ENCODE results near the gene TAL2.

The TAL2 gene

GRCh38 chr9:105662184-105663104, at the start of gene TAL2:
TSS of gene TAL2 (plus strand) at chr9:105662457. CDS start at chr9:105662497, 40 bp downstream.
- Histone ChIP-seq H3K9ac (ENCODE audit: low read length) (no peak within 1 kb of the TSS), H3K36me3 (ENCODE audit: control insufficient read depth, insufficient read depth, low read length) (no peaks in the 10 kb centered on the region), H3K9me3 (ENCODE audit: control insufficient read depth, insufficient read depth, low read depth, low read length) (no peaks in the 10 kb centered on the region), H3K4me1 (ENCODE audit: control insufficient read depth, insufficient read depth, low read length) (peaks cover 10% of the 10 kb centered on the region; the same call in 1 of the 2 replicates), H3K27ac (ENCODE audit: low read depth, low read length) (no peak within 1 kb of the TSS), H3K27me3 (ENCODE audit: control insufficient read depth, insufficient read depth, low read length) (peaks cover 18% of the 10 kb centered on the region), H3K4me3 (ENCODE audit: low read depth, low read length) (no peak within 1 kb of the TSS)

- Histone ChIP-seq H3K9me3 (ENCODE audit: control insufficient read depth, insufficient read depth, low read depth, low read length) (no peaks in the 10 kb centered on the region), H3K27ac (ENCODE audit: low read depth, low read length) (no peak overlapping the region), H3K27me3 (ENCODE audit: control insufficient read depth, insufficient read depth, low read length) (no peaks in the 10 kb centered on the region), H3K4me1 (ENCODE audit: control insufficient read depth, insufficient read depth, low read length) (no peaks in the 10 kb centered on the region), H3K4me3 (ENCODE audit: low read depth, low read length) (no peak overlapping the region), H3K9ac (ENCODE audit: low read length) (no peak overlapping the region), H3K36me3 (ENCODE audit: control insufficient read depth, insufficient read depth, low read length) (no peaks in the 10 kb centered on the region)
Measured at GRCh38 chr9:105621001-105621400, 41.3 kb upstream of the TAL2 start.

- no peak overlapping the region for H3K9ac ChIP-seq (ENCODE audit: low read length)
Measured at GRCh38 chr9:105625088-105625487, 37.2 kb upstream of the TAL2 start.

GRCh38 chr9:105632807-105633206, 29.4 kb upstream of the TAL2 start:
- Histone ChIP-seq H3K27me3 (ENCODE audit: control insufficient read depth, insufficient read depth, low read length) (no peaks in the 10 kb centered on the region), H3K9me3 (ENCODE audit: control insufficient read depth, insufficient read depth, low read depth, low read length) (no peaks in the 10 kb centered on the region), H3K4me1 (ENCODE audit: control insufficient read depth, insufficient read depth, low read length) (no peaks in the 10 kb centered on the region), H3K4me3 (ENCODE audit: low read depth, low read length) (no peak overlapping the region), H3K36me3 (ENCODE audit: control insufficient read depth, insufficient read depth, low read length) (no peaks in the 10 kb centered on the region), H3K9ac (ENCODE audit: low read length) (no peak overlapping the region), H3K27ac (ENCODE audit: low read depth, low read length) (no peak overlapping the region)

More at GRCh38 chr9:105625088-105625487, 37.2 kb upstream of the TAL2 start:
- no peaks in the 10 kb centered on the region for H3K9me3 ChIP-seq (ENCODE audit: control insufficient read depth, insufficient read depth, low read depth, low read length)
- no peaks in the 10 kb centered on the region for H3K27me3 ChIP-seq (ENCODE audit: control insufficient read depth, insufficient read depth, low read length)
- H3K4me1 ChIP-seq (ENCODE audit: control insufficient read depth, insufficient read depth, low read length) = no peaks in the 10 kb centered on the region
- H3K36me3 ChIP-seq (ENCODE audit: control insufficient read depth, insufficient read depth, low read length) = no peaks in the 10 kb centered on the region
- H3K4me3 ChIP-seq (ENCODE audit: low read depth, low read length) = no peak overlapping the region
- H3K27ac ChIP-seq (ENCODE audit: low read depth, low read length) = no peak overlapping the region

GRCh38 chr9:105633411-105633810, 28.8 kb upstream of the TAL2 start:
- no peak overlapping the region for H3K9ac ChIP-seq (ENCODE audit: low read length)
- no peaks in the 10 kb centered on the region for H3K4me1 ChIP-seq (ENCODE audit: control insufficient read depth, insufficient read depth, low read length)
- no peaks in the 10 kb centered on the region for H3K9me3 ChIP-seq (ENCODE audit: control insufficient read depth, insufficient read depth, low read depth, low read length)
- no peak overlapping the region for H3K4me3 ChIP-seq (ENCODE audit: low read depth, low read length)
- no peaks in the 10 kb centered on the region for H3K27me3 ChIP-seq (ENCODE audit: control insufficient read depth, insufficient read depth, low read length)
- no peak overlapping the region for H3K27ac ChIP-seq (ENCODE audit: low read depth, low read length)
- no peaks in the 10 kb centered on the region for H3K36me3 ChIP-seq (ENCODE audit: control insufficient read depth, insufficient read depth, low read length)

GRCh38 chr9:105636331-105636730, 25.9 kb upstream of the TAL2 start:
- no peaks in the 10 kb centered on the region for H3K27me3 ChIP-seq (ENCODE audit: control insufficient read depth, insufficient read depth, low read length)
- H3K4me3 ChIP-seq (ENCODE audit: low read depth, low read length) = no peak overlapping the region
- H3K4me1 ChIP-seq (ENCODE audit: control insufficient read depth, insufficient read depth, low read length) = no peaks in the 10 kb centered on the region
- H3K27ac ChIP-seq (ENCODE audit: low read depth, low read length) = no peak overlapping the region
- H3K9ac ChIP-seq (ENCODE audit: low read length) = no peak overlapping the region
- no peaks in the 10 kb centered on the region for H3K9me3 ChIP-seq (ENCODE audit: control insufficient read depth, insufficient read depth, low read depth, low read length)
- H3K36me3 ChIP-seq (ENCODE audit: control insufficient read depth, insufficient read depth, low read length) = no peaks in the 10 kb centered on the region

- Histone ChIP-seq H3K9ac (ENCODE audit: low read length) (no peak overlapping the region), H3K27me3 (ENCODE audit: control insufficient read depth, insufficient read depth, low read length) (no peaks in the 10 kb centered on the region), H3K4me1 (ENCODE audit: control insufficient read depth, insufficient read depth, low read length) (no peaks in the 10 kb centered on the region), H3K4me3 (ENCODE audit: low read depth, low read length) (no peak overlapping the region), H3K27ac (ENCODE audit: low read depth, low read length) (no peak overlapping the region), H3K9me3 (ENCODE audit: control insufficient read depth, insufficient read depth, low read depth, low read length) (no peaks in the 10 kb centered on the region), H3K36me3 (ENCODE audit: control insufficient read depth, insufficient read depth, low read length) (no peaks in the 10 kb centered on the region)
Measured at GRCh38 chr9:105637787-105638395, 24.4 kb upstream of the TAL2 start.

- Histone ChIP-seq H3K4me3 (ENCODE audit: low read depth, low read length) (no peak overlapping the region), H3K9ac (ENCODE audit: low read length) (no peak overlapping the region), H3K36me3 (ENCODE audit: control insufficient read depth, insufficient read depth, low read length) (no peaks in the 10 kb centered on the region), H3K4me1 (ENCODE audit: control insufficient read depth, insufficient read depth, low read length) (no peaks in the 10 kb centered on the region), H3K27me3 (ENCODE audit: control insufficient read depth, insufficient read depth, low read length) (no peaks in the 10 kb centered on the region), H3K9me3 (ENCODE audit: control insufficient read depth, insufficient read depth, low read depth, low read length) (no peaks in the 10 kb centered on the region), H3K27ac (ENCODE audit: low read depth, low read length) (no peak overlapping the region)
Measured at GRCh38 chr9:105639936-105640335, 22.3 kb upstream of the TAL2 start.

GRCh38 chr9:105643795-105644194, 18.5 kb upstream of the TAL2 start:
- Histone ChIP-seq H3K27ac (ENCODE audit: low read depth, low read length) (no peak overlapping the region), H3K9ac (ENCODE audit: low read length) (no peak overlapping the region), H3K4me3 (ENCODE audit: low read depth, low read length) (no peak overlapping the region), H3K36me3 (ENCODE audit: control insufficient read depth, insufficient read depth, low read length) (no peaks in the 10 kb centered on the region), H3K9me3 (ENCODE audit: control insufficient read depth, insufficient read depth, low read depth, low read length) (no peaks in the 10 kb centered on the region), H3K27me3 (ENCODE audit: control insufficient read depth, insufficient read depth, low read length) (no peaks in the 10 kb centered on the region), H3K4me1 (ENCODE audit: control insufficient read depth, insufficient read depth, low read length) (peaks cover 18% of the 10 kb centered on the region)

GRCh38 chr9:105646879-105647594, 15.2 kb upstream of the TAL2 start:
- Histone ChIP-seq H3K9ac (ENCODE audit: low read length) (no peak overlapping the region), H3K4me1 (ENCODE audit: control insufficient read depth, insufficient read depth, low read length) (peaks cover 21% of the 10 kb centered on the region), H3K36me3 (ENCODE audit: control insufficient read depth, insufficient read depth, low read length) (no peaks in the 10 kb centered on the region), H3K9me3 (ENCODE audit: control insufficient read depth, insufficient read depth, low read depth, low read length) (no peaks in the 10 kb centered on the region), H3K27ac (ENCODE audit: low read depth, low read length) (no peak overlapping the region), H3K4me3 (ENCODE audit: low read depth, low read length) (no peak overlapping the region), H3K27me3 (ENCODE audit: control insufficient read depth, insufficient read depth, low read length) (no peaks in the 10 kb centered on the region)
